GM21786 (cell line): Measurements from ENCODE around the gene CTDSP2.

Experiments
- ATAC-seq: cut with Tn5 transposase; IDR thresholded peaks from one replicate; pipeline ENCODE4 v1.9.1; 2021; ENCODE audit not compliant: unreplicated experiment

CTDSP2 gene

DNA sequence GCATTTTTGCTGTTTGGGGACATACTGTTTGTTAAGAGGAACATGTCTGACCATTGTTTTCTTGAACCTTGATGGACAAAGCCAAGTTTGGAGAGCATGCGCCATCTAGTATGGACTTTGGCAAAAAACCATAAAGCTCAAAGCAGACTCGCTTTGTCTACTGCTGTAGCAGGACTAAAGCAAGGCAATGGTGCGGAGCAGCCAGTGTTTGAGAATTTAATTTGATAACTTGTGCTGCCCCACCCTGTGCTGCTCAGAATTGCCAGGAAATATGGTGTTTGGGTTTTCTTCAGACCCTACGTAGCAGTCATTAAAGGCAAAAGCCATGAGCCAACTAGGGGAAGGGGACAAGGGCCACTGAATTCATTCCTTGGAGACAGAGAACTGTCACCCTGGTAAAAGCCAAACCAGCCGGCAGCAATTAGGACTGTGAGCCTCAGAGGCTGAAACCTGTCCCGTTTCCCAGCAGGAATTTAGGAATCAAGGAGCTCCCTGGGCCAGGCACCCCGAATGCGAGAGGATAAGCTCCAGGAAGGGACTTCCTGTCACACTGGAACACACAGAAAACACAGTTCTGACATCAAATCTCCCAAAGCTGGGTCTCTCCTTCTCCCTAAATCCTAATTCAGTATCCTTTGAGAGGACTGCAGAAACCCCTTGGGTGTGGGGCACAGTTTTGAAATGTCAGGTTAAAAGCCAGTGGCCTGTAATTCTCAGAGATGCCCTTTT lies 29.1 kb downstream of the CTDSP2 start:
- ATAC-seq, result no peak

DNA sequence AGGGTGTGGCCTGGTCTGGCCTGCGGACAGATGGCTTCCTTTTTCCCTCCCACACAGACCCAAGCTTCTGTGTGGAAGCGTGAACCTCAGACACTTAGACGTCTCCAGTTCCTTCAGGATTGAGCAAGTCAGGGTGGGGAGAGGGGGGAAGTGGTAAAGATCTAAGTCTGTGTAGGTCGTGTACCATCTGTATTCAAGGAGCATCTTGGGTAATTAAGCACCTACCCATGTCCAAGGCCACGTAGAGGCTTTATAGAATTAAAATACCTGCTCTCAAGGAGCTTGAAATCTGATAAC lies 29.7 kb downstream of the CTDSP2 start:
- ATAC-seq, result no peak

DNA sequence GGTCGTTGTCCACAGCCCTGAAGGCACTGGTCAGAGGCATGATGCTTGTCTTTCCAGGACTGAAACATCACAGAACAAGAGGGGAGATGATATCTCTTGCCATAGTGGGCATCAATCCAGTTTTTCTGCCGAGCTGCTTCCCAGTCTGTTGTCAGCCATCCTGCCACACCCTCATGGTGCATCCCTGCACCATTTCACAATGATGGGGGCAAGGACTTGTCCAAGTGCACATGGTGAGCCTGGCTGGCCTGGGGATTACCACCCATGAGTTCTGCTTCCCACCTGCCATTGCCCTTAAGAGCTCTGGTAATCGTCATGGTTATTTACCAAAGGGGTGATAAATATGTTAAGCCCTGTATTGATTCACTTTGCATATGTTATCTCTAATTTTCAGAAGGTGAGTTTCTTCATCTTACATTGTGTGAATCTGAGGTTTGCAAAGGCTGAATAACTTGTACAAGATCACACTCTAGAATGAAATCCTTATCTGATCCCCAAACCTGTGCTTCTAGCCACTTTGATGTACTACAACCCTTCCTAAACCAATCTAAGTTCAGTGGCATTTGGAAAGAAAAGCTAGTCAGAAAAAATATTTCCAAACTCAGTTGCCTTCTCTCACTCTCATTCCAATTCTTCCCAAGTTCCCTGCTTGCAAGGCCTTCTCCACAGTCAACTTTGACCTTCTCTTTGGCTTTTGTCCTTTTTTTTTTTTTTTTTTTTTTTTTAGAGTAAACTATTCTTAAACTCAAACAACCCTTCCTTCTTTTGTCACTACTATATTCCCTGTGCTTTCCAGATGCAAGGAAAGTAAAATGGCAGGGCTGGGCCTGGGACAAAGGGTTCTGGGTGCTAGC lies 30.3 kb downstream of the CTDSP2 start:
- ATAC-seq, result no peak

DNA sequence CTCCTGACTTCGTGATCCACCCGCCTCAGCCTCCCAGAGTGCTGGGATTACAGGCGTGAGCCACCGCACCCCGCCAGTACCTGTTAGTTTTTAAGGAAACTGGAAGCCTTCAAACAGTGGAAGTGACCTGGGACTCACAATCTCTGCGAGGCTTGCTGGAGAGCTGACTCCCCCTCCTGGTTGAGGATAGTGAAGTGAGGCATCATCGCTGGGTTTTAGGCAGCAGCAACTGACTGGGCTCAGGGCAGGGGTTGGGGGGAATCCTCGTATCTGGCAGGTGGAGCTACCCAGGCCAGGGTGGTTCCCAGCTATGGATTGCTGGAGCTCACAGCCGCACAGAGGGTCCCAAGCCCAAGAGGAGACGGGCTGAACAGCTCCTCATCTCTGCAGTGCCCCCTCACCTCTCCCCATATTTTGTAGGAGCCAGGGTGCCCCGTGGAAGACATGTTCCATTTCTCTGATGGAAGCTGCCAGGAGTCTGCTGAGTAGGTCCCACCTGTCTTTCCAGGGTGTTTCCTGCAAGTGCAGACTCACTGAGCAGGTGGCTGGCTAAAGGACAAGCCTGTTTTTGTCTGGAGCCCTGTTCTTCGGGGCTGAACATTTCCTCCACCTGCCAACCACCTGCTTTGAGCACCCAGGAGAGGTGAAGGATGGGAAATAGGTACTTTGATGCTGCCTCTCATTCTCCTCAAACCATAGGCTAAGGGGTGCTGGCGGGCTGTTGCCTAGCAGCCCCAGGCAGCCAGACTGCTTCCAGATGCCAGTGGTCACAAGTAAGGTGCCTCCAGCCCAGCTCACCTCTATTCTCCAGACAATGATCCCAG lies 31.1 kb downstream of the CTDSP2 start:
- ATAC-seq, result no peak

DNA sequence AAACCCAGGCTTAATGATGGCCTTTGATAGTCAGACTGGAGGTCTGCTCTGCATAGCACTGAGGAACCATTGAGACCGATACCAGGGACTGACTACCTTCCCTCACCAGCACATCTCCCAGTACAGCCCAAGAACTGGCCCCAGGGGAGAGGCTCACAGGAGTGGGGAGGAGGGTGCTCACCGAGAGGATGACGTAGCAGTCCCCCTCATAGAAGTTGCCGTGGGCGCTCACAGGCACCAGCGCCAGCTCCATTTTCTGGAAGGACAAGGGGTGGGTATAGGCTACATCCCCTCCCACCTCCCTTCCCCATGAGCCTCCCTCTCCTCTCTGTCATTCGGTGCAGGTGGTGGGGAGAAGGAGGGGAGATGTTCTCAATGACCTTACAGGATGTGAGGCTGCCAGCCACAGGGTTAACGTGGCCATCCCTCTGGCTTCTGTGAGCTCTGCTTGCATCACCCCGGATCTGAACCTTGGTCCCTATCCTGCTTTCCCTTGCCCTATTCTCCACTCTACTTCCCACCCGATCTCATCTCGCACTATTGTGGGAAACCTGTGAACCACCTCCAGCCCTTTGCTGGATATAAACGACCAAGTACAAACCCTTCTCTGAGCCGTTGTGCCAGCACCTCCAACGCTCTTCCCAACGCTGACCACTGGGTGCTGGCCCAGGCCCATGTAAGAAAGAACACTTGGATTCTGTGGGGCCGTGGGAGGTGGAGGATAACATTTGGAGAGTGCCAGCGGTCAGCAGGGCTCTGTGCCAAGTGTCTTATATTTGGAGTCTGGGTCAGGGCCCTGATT lies 32.4 kb downstream of the CTDSP2 start:
- no peak for ATAC-seq

GRCh38 chr12:57813111-57813970 lies 33.2 kb downstream of the CTDSP2 start:
- ATAC-seq, result no peak

DNA sequence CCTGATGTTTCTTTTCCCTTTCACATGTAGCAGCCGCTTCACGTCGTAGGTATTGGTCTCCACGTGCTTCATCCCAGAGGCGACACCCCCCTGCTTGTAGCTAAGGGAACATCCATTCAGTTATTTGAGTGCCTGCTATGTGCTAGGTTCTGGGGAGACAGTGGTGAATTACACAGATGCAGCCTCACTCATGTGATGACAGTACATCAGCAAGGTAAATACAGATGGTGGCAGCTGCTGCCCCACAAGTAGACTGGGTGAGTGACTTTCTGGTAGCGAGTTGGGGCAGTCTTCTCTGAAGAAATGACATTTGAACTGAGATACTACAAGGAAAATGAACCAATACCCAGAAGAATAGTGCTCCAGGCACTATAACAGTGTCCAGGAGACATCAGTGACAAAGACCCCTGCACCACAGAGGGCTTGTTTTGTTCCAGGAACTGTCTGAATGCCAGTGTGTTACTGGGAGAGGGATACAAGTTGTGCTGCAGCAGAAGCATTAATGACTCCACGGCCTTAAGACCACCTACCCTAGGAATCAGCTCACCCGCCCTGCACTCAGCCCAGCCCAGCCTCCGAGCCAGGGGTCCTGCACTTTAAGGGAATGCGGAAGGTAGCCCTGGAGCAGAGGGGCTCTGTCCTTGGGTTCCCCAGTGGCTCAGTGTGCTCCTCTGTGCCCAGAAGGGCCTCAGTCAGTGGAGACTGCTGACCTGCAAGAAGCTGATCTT lies 35.3 kb downstream of the CTDSP2 start:
- ATAC-seq, result no peak

GRCh38 chr12:57810450-57810849 lies 36.1 kb downstream of the CTDSP2 start:
- no peak for ATAC-seq

- ATAC-seq, result no peak
Measured at GRCh38 chr12:57809425-57809824, 37.1 kb downstream of the CTDSP2 start.

GRCh38 chr12:57808351-57808750 lies 38.2 kb downstream of the CTDSP2 start:
- no peak for ATAC-seq

DNA sequence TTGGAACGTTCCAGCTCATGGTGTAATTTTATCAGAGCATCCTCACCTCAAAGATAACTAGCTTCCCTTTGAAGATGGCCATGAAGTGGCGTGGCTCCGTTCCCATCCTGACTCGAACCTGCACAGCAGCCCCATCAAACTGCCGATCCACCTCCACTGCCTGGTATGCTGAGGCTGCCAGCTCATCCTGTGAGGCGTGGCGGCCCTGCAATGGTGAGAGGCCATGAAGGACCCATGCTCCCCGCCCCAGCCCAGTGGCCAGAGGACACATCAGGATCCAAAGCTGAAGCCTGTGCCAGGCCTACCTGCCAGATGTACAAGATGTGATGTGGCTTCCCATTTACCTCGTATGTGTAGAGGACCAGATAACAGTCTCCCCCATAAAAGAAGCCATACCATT lies 39.2 kb downstream of the CTDSP2 start:
- ATAC-seq, result no peak

- ATAC-seq, result no peak
Measured at GRCh38 chr12:57806677-57807076, 39.9 kb downstream of the CTDSP2 start.

DNA sequence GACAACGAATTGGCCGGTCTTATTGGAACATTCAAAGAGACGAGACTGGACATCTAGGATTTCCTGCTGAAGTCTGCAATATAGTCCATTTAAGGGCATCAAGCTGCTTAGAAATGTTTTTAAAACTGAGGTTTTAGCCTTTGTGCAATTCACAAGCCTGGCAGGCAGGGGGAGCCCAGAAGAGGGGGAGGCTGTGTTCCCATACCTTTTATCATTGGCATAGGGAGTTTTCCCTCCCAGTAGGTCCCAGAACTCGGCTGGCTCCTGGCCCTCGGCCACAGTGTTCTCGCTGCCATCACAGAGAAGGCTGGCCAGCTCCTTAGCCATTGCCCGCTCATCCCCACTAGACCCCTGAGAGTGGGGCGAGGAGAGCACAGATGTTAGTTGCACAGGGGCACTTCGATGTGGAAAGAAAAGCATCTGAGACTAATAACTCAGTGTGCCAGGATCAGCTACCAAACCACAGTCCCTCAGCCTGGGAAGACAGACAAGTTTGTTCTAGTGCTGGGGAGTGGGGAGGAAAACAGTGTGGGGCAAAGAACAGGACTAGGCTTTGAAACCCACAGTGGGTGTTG lies 43.1 kb downstream of the CTDSP2 start:
- ATAC-seq, result no peak

GRCh38 chr12:57802607-57803006 lies 43.9 kb downstream of the CTDSP2 start:
- no peak for ATAC-seq

DNA sequence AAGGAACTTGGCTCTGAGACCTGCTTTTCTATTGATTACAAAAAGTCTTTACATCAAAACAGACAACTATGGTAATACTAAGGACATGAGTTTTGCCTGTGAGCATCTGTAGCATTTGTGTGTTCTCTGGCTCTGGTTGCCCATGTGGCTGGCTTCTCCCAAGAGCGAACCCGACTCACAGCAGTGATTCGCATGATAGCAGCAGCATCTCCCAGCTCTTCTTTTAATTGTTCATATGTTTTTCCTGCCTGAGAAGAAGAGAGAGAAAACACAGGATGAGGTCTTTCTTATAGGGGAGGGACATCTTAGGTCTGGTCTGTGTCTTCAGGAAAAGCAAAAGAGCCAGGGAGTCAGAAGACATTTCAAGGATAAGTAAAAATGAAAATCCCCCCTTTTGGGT lies 45.6 kb downstream of the CTDSP2 start:
- ATAC-seq, result no peak

DNA sequence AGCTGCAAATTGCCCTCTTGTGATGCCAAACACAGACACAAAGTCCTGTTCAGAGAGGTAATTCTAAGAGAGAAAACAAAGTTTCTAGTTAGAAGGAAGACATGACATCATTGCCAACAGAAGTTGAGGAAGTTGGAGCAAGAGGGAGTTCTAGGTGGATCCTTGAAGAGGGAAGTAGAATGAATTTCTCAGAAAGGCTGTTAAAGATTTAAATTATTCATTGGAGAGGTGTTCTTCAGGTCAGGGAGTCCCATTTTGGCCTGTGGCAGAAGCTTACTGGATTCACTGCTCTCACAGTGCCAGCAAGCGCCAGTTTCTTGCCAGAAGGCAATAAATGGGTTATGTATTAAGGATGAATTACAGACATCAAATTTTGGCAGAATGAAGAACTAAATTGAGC lies 48.6 kb downstream of the CTDSP2 start:
- ATAC-seq, result no peak

DNA sequence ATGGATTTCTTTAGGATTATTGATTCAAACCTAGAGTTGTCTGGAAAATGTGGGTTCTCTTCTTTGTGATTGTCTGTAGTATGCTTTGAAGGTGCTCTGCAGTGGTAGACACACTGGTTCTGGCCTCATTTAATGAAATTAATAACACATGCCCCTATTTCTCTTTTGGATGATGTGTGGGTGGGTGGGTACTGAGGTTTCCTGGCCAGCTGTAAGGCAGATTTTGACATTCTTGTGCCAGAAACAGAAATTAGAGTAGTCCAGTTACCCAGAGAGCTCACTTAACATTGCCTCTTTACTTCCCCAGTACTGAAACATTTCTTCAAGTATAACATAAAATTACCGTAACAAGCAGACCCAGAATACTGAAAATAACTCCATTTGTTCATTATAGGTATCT lies 49.5 kb downstream of the CTDSP2 start:
- no peak for ATAC-seq

DNA sequence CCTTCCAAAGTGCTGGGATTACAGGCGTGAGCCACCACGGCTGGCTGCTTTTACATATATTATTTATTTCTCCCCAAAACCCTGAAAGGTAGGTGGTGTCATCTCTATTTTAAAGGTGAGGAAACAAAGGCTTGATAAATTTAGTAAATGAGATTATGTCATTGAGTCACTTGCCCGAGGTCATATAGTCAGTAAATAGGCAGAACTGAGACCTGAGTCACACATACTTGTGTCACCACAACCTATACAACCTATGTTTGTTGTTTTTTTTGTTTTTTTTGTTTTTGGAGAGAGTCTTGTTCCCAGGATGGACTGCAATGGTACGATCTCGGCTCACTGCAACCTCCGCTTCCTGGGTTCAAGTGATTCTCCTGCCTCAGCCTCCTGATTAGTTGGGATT lies 51.2 kb downstream of the CTDSP2 start:
- ATAC-seq, result no peak

GRCh38 chr12:57793920-57794319 lies 52.6 kb downstream of the CTDSP2 start:
- ATAC-seq, result no peak
